GDM1 (cell line): ENCODE results near the gene TMCO2.
"Not testable (repeated sequence)": the region's sequence is repeated elsewhere in the genome, so short reads cannot be mapped to it uniquely, and the experiment has no call there.

Source experiments
- DNase-seq: peaks from one replicate; lab custom pipeline; 2025; lab: John Stamatoyannopoulos, UW

TMCO2 gene

GRCh38 chr1:40247655-40248054, at the start of gene TMCO2:
TMCO2 (plus strand) TSS chr1:40247937; CDS start chr1:40247994, 57 bp downstream.
- no peak for DNase-seq

DNA sequence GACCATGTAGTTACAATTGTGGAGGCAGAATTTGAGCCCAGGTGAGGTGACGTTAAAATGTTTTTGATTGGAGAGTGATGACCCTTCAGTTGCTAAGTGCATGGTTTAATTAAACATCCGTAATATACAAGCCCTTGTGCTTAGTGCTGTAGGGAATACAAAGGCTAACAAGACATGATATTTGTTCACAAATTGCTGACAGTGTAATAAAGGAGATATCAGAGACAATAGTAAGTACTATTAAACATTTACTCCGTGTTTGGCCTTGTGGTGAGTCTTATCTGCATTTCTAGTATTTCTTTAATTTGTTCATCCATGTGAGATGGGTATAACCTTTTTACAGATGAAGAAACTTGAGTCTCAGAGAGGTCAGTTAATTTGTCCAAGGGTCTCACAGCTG, 48.6 kb upstream of the TMCO2 start:
- no peak for DNase-seq

- DNase-seq: no peak
These were observed 42.9 kb upstream of the TMCO2 start for GRCh38 chr1:40204856-40205255.

- DNase-seq: no peak
These were observed 37.1 kb upstream of the TMCO2 start for GRCh38 chr1:40210511-40211204.

DNA sequence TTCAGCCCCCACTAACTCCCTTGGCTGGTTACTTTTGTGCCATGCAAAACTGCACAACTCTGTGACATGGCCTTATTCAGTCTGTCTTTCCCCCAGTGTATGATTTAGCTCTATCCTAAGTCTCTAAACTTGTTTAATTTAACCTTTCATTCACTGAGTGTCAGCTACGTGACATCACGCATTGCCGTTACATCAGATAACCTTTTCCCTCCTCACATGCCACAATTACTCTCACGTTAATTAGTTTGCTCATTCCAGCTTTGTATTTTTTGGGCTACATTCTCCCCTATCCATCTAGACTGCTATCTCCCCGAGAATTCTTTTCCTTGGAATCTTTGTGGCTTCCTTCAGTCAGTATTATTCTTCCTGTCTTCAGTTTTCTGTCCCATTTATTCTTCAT, 29.4 kb upstream of the TMCO2 start:
- no peak for DNase-seq

- not testable (repeated sequence) for DNase-seq
These were observed 26.2 kb upstream of the TMCO2 start for GRCh38 chr1:40221471-40221905.

DNA sequence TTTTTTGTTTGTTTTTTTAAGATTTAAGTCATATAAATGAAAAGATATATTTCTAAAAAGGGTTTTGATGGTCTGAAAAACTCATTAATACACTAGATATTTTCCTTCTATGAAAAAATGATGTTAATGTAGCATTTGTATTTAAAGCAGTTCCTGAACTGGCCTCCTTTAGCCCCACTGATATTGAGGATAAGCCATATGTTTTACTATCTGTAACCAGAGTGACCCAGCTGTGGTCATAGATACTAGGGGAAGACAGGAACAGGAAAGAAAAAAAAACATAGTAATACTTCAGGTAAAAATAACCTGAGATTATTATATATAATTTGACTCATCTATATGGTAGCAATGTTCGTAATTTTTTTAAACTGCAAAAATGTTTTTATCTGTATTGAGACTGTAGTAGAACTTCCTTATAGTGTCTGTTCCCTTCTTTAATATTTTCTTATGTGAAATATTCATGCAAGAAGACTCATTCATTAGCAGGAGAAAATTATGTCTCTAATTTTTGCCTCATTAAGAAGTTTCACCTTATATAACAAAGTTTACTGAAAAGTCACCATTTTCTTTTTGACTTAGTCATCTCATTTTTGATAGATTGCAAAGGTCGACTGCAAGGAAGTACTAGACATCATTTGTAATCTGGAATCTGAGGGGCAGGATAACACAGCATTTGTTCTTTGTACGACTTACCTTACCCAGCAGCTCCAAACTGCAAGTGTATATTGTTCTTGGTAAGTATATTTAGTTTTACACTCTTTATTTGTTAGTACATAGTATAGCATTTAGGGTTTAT, 25.6 kb upstream of the TMCO2 start:
- DNase-seq: no peak

DNA sequence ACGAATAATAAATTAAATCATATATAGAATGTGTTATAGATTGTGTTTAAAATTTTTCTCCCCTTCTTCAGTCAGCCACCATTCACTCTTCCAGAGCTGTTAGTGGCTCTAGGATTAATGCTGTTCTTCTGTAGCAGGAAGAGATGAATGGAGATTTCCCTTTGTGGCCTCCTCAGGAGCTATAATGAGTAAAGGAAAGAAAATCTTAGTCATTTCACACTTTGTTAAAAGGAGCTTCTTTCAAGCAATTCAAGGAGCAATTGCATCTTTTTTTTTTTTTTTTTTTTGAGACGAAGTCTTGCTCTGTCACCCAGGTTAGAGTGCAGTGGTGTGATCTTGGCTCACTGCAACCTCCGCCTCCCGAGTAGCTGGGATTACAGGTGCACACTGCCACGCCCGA, 23.7 kb upstream of the TMCO2 start:
- no peak for DNase-seq

GRCh38 chr1:40226192-40226591, 21.5 kb upstream of the TMCO2 start:
- DNase-seq: no peak

DNA sequence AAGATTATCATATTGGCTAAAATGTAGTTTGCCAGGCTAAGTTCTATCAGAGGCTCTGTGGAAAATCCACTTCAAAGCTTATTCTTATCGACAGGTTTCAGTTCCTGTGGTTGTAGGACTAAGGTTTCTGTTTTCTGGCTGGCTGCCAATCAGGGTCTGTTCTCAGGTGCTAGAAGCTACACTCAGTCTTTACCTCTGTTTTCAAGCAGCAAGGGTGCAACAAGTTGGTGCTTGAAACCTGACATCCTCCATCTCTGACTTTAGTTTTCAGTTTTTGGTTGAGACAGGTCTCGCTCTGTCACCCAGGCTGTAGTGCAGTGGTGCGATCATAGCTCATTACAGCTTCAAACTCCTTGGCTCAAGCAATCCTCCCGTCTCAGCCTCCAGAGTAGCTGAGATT, 15.3 kb upstream of the TMCO2 start:
- DNase-seq: no peak

GRCh38 chr1:40239626-40240025, 8.1 kb upstream of the TMCO2 start:
- DNase-seq: no peak

DNA sequence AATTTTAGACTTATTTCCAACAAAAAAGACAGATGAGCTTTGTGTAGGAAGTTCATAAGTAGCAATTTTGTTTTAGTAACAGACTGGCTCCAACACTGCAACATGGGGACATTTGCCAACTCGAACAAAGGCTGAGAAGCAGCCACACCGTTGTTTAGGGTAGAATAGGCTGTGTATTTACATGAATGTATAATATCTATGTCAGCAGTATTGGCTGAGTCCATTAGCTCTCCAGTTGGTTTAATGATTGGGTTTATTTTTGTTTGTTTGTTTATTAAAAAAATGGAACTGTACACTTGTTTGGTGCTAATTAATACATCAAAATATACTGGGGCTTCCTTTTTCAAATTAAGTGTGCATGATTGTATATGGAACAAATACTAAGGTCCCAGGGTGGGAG, 7.3 kb upstream of the TMCO2 start:
- DNase-seq: no peak

- no peak for DNase-seq
These were observed 6.4 kb upstream of the TMCO2 start for GRCh38 chr1:40241362-40241761.

- DNase-seq: no peak
These were observed 4.4 kb upstream of the TMCO2 start for GRCh38 chr1:40243351-40243750.

DNA sequence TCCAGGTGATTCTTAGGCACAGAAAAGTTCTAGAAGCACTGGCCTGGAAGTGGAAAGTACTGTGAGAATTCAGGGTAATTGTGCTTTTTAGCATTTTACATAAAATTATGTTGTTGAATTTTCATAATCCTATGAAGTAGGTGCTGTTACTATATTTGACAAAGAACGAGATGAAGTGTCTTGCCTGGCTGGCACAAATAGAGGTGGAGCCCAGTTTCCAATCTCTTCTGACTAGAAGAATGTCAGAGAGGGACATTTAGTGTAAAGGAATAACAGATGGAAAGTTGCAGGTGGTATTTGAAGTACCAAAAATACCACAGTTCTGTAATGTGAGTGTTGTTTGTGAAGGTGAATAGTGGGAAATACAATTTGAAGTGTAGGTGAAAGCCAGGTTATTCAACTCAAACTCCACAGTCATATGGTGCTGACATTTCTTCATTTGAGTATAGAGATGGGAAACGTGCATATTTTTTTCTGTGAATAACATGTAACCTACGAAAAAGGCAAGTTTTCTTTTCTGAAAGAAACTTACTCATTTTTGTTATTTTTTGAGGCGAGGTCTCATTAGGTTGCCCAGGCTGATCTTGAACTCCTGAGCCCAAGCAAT, 3.5 kb upstream of the TMCO2 start:
- DNase-seq: no peak

DNA sequence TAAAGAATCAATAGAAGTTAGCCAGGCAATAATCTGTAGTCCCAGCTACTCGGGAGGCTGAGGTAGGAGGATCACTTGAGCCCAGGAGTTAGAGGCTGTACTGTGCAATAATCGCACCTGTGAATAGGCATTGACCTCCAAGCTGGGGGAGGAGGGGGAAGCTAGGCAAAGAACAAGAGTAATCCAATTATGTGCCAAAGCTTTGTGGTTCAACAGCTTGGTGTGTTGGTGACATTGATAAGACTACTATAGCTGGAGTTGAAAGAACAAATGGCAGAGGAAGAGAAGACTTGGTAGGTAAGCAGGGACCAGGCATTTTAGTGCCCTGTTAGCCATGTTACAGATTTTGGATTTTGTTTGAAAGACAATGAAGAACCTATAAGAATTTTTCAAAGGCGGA, 2.1 kb upstream of the TMCO2 start:
- DNase-seq: no peak

GRCh38 chr1:40248412-40248811, 675 bp downstream of the TMCO2 start:
- no peak for DNase-seq

DNA sequence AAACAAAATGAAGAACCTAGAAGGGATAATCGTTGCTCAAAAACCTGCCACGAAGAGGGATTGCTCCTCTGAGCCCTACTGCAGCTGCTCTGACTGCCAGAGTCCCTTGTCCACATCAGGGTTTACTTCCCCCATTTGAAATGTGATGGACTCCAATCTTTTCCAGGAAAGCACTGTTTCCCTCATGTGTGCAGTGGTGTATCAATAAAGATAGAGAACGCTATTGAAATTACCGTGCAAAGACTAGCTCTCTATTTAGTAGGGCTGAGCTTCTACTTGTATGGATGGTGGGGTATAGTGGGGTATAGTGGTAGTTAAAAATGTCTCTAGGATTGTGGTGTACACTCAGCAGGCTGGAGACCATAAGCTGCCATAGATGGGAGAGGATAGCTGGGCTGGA, 3.7 kb downstream of the TMCO2 start:
- no peak for DNase-seq

DNA sequence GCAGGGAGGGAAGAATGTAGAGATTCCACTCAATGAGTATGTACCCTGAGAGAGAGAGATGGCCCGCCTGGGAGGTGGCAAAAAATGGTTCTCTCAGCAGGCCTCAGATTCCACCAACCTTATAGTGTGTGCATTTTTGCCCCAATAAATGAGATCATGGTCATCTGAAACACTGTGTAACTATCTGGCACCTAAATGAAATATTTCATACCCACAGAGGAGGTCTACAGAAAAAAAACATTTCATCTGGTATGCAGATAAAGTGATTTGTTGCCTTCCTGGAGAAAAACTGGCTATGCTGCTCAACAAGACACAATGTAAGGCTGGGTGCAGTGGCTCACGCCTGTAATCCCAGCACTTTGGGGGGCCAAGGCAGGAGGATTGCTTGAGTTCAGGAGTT, 4.9 kb downstream of the TMCO2 start:
- DNase-seq: no peak

- DNase-seq: no peak
These were observed 7.5 kb downstream of the TMCO2 start for GRCh38 chr1:40255231-40255630.

- DNase-seq: no peak
These were observed 8.8 kb downstream of the TMCO2 start for GRCh38 chr1:40256401-40257084.

- DNase-seq: no peak
These were observed 9.6 kb downstream of the TMCO2 start for GRCh38 chr1:40257313-40257687.
